HuH-7.5 (cell line): ENCODE results near the gene GSTM2.
A peak's percentile ranks its signal among the peaks of the same experiment; 100 is the strongest.

Experiments used
- DNase-seq: peaks from one replicate; pipeline ENCODE4 v3.0.0; 2011; ENCODE audit warnings: low spot score

Gene GSTM2

DNA sequence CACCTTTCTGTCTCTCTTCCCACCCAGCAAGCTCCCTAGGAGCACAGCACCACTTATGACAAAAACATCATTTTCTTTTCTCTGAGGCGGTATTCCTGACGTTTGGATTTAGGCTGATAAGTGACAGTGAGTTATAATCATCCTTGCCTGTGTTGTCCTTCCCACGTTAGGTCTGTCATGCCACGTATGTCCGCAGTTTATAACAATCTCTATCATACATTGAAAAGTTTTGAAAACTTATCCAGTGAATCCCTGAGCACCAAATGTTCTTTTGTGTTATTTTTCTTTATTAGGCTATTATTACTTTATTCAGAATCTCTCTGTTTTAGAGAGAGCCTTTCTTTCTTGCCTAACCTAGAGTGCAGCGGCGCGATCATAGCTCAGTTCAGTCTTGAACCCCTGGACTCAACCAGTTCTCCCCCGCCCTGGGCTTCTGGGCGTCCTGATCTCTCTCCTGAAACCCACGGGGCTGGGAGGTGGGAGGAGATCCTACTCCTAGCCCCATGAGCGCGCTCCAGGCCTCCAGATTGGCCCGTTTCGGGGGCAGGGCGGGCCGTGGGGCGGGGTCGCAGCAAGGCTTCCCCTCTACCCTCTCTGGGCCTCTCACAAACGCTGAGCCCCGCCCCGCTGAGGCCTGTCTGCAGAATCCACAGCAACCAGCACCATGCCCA is at the start of gene GSTM2:
Gene GSTM2, plus strand, starts transcription at position 606 of the 671 bp plus-strand sequence. Its CDS starts 59 bp downstream, at position 665.
- peak; percentile 76 for DNase-seq

DNA sequence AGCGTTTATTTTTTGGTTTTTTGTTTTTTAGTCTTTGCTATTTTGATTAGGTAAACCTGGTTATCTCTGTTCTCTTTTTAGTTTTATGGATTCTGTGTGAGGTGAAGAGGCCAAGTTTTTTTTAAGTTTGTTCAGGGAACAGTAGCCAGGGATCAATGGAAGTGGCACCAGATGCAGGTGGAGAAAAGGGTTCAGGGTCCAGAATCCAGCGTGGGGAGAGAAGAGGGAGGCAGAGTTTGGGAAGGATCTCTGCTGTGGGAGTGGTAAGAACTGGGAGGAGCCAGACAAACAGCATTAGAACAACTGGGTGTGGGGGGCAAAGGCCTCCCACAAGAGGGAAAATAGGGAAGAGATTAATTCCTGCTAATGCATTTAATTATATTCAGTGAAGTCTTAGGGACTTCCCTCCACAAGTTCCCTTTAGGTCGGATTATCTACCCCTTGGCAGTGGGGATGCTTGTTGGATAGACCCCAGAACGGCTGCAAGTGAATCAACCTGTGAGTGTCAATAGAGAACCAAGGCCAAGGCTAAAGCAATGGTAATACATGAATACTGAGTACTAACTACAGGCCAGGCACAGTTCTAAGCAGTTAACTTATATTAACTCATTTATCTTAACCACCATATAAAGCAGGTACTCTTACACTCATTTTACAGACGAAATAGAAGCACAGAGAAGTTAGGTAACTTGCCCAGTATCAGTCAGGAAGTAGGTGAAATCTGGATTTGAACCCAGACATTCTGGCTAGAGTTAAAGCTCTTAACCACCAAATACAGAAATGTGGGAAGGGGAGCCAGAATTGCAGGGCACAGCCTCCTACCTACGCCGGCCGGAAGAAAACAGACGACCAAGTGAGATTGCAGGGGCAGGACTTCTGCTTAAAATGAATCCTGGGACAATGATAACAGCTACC is 48.9 kb upstream of the GSTM2 start:
- peak; percentile 63 for DNase-seq

DNA sequence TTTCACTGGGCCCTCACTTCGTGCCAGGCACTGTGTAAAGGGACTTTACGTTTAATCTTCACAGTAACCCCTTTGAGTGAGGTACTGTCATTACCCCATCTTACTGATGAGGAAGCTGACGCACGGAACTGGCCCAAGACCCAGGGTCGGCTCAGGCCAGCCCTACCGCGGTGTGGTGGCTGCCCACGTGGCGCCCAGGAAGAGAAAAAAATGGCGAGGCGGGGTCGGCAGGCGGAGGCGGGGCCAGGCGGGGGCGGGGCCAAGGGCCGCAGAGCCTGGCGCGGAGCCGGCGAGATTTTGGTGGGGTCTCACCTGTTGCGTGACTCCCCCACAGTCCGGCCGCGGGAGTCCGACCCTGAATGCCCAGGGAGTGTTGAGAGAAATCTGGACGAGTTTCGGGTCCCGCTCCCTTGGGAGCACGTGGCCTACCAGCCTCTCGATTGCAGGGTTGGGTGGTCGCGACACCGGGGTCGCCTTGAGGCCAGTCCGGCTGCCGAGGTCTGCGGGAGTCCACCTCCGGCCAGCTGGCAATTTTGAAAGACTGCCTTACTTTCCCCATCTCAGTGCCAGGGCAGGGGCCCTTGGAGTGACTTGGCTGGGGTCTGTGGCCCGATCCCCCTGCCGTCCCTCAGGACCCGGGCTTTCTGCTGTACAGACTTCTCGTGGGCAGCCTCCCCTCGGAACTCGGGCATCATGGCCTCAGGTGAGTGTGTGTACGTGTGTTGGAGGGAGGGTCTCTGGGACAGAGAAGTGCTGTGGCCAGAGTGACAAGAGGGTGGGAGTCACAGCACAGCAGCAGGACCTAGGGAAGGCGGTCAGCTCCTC is 48.1 kb upstream of the GSTM2 start, which contains the start of the genes AMPD2 and GNAT2:
Gene AMPD2, plus strand, starts transcription at position 262 of the 825 bp plus-strand sequence. CDS start 1,339 bp downstream, outside the sequence.
Gene GNAT2, minus strand, starts transcription at position 41 of the 825 bp plus-strand sequence. CDS start 6,746 bp downstream, outside the sequence.
- peak; percentile 77 for DNase-seq

DNA sequence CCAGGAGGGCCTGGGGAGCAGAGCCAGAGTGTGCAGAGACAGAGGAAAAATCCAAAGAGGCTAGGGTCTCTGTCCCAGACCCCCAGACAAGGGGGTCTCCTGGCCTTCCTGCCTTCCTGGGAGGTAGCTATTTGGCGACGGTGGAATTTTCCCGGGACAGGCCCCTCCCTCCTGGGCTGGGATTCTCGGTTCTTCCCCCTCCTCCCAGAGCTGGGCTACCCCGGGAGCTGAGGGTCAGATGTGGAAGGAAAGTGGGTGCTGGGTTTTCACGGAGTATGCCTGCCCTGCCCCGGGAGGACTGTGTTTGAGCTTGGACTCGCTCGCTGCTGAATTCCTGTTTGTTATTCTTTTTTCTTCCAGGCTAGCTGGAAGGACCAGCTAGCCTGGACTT is 47.5 kb upstream of the GSTM2 start:
- DNase-seq, result peak; percentile 73

DNA sequence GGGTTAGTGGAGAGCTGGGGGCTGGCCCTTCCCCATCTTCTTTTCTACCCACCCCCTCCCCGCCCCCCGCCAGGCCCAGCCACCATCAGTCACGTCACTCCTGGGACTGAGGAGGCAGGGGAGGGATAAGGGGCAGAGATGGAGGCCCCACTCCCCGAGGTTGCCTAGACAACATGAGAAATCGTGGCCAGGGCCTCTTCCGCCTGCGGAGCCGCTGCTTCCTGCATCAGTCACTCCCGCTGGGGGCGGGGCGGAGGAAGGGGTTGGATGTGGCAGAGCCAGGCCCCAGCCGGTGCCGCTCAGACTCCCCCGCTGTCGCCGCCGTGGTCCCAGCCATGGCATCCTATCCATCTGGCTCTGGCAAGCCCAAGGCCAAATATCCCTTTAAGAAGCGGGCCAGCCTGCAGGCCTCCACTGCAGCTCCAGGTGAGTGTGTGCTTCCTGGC is 47.0 kb upstream of the GSTM2 start:
- peak; percentile 95 for DNase-seq

DNA sequence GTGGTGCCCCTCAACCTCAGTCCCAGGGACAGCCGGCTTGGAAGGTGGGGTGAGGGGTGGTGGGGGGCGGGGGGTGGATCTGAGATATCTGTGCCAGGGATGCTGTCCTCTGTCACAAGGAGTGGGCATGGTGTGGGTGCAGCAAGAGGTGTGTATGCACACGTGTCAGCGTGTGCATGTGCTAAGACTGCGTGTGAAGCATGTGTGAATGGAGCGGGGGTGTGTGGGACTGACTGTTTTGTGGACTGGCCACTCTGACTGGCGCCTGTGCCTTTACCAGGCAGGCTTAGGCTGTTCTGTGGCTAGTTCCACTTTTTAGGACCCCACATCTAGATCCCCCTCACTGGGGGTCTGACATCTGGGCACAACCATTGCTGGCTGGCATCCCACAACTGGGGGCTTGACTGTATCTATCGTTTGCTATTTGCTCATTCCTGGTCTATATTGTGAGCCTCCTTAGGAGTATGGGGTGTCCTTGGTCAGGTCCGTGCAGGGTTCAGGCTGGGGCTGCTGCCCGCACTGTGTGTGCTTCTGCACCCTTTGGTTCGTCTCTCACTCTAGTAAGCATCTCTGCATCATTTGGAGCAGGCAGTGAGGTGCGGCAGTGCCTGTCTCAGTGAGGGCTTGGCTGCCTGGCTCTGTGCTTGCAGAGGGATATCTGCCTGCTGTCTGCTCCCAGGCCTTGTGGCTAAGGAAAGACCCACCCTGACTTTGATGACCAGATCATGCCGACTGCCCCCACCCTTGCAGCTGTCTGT is 46.3 kb upstream of the GSTM2 start:
- no peak for DNase-seq

DNA sequence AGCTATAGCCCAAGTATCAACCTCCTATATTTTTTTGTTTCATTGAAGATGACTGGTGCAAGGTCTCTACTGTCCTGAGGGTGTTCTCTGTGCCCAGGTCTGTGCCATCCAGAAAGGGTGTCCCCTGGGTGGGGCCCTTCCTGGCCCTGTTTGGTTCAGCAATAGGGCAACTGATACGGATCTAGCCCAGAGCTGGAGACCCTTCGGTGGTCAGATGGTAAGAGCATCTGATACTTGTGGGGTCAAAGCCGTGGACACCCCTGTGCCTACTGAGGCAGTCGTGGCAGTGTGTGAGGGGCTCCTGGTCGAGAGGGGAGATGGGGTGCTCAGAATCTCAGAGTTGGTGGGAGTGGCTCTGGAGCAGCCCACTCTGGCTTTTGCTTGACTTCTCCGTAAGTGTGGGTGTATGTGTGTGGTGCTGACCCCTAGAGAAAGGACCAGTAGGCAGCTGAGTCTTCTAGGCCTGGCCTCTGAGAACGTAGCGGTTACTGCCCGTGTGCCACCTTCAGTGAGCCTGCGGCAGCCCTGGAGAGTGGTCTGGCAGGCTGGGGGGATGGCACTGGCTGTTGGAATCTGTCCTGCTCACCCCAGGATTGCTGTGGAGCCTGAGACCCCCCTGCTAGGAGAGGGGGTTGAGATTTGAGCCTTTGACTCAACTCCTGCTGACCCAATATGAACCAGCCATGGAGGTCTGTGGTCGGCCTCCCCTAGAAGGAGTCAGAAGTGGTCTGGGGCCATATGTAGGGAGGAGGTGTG is 45.5 kb upstream of the GSTM2 start:
- DNase-seq, result no peak

DNA sequence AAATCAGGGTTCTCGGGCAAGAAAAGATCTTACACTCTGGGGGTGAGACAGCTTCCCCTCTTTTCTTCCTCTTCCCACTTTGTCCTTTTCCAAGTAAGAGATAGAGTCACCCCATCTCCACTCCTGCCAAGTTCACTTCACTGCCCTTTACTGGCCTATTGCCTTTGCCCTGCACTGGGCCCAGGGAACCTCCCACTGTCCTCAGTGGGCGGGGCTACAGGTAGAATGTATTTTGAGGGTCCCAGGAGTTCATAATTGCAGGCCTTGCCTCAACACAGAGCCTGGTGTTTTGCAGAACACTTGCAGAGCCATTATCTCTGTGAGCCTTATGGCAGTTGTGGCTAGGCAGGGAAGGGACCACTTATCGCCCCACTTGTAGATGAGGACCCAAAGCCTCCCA is 45.0 kb upstream of the GSTM2 start:
- no peak for DNase-seq

DNA sequence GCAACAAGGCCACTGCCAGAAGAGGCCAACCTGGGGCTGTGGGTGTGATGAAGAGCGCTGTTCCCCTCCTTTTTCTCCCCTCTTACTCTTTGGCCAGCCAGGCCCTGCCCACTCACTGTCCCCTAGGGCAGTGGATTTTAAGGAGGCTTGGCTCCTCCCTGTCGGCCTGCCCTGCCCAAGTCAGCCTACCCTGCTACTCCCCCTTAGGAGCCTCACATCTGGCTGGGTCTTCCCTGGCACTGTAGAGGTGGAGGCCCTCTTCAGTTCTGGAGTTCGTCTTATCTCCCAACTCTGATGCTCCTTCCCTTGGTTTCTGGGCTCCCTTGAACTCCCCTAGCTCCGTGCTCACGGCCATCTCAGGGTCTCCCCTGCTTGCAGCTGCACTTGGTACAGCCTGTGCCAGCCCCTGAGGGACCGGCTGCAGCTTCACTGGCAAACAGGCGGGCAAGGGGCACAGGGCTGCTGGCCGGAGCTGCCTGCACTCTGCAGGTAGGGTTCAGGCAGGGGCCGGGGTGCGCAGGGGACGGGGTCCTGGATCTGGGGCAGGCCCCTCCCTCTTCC is 44.2 kb upstream of the GSTM2 start:
- no peak for DNase-seq

DNA sequence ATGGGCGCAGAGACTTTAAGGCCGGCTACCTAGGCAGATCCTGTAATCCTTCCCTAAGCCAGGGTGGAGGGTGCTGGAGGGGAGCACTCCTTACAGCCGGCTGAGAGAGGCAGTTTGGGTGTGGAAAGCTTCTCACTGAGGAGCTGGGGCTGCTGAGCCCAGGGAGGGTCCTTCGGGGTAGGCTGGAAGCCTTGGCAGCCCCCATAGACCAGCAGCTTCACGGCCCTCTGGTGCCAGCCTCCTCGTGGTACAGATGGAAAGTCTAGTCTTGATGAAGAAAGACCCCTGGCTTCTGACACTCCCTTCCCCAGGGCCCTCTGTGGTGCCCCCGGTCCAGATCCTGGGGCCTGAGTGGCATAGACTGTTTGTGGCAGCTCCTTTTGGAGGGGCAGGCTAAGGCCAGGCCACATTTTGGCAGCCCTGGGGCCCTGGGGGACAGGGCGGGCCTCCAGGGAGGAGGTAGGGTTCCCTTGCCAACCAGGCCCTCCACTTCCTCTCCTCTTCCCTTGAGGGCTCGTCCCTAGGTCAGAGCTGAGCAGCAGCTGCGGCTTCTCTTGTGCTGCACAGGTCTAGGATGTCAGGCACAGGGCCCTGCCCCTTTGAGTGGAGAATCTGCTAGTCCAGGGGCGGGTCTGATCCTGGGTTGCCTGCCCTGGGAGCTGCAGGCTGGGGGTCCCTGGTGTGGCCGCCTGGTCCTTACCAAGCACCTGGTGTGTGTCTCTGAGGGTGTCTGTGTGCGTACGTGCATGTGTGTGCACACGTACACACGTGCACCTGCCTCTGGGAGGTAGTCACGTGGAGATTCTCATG is 43.5 kb upstream of the GSTM2 start:
- no peak for DNase-seq

DNA sequence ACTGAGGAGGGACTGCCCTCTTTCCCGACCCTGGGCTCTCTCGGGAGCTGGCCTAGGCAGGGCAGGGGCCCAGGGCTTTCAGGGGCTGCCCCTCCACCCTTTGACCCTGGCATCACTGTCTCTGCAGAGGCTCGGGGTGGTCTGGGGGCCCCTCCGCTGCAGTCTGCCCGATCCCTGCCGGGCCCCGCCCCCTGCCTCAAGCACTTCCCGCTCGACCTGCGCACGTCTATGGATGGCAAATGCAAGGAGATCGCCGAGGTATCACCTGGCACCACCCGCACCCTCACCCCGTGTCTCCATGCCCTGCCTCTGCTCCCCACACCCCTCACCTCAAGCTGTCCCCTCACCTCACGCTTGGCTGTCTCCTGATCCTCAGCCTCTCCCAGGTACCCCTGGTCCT is 42.7 kb upstream of the GSTM2 start:
- no peak for DNase-seq

DNA sequence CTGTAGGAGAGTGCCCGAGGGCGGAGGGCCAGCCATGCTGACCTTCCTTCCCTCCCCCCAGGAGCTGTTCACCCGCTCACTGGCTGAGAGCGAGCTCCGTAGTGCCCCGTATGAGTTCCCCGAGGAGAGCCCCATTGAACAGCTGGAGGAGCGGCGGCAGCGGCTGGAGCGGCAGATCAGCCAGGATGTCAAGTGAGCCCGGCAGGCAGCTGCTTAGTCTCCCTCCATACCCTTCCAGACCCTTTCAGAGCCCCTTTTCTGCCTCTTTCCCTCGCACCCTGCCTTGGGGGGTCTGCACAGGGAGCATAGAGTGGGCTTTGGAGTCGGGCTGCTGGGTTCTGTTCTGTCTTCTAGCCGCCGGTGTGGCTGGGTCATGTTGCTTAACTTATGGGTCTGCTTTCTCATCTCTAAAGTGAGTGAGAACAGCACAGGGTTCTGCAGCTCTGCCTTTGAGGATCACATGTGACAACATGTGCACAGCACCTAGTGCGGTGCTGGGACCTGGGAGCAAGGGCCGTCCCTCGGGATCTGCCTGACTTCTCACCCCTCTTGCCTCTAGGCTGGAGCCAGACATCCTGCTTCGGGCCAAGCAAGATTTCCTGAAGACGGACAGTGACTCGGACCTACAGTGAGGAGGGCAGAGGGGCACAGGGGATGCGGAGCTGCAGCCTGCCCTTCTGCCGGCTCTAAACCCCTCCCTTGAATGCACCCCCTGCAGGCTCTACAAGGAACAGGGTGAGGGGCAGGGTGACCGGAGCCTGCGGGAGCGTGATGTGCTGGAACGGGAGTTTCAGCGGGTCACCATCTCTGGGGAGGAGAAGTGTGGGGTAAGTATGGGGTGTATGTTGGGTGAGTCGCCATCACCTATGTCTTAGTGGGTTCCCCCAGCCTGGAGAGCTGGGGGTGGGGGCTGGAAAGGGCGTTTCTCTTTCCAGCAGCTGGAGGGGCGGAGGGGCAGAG is 42.0 kb upstream of the GSTM2 start:
- no peak for DNase-seq

DNA sequence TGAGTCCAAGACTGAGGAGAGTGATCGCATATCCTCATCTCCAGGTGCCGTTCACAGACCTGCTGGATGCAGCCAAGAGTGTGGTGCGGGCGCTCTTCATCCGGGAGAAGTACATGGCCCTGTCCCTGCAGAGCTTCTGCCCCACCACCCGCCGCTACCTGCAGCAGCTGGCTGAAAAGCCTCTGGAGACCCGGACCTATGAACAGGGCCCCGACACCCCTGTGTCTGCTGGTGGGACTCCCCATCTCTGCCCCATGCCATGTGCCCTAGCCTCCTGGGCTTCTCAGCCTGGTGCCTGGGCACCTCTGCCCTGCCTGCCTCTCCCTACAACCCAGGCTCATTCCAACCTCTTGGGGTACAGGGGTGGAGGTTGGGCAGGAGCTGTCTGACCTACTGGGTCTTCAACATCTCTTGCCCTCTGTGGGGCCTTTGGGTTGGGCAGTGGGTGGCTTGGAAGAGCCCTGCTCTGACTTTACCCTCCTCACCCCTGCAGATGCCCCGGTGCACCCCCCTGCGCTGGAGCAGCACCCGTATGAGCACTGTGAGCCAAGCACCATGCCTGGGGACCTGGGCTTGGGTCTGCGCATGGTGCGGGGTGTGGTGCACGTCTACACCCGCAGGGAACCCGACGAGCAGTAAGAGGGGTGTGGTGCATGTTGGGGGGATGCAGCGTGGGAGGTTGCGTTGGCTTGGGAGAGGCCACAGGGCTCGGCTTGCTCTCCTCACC is 41.0 kb upstream of the GSTM2 start:
- no peak for DNase-seq

DNA sequence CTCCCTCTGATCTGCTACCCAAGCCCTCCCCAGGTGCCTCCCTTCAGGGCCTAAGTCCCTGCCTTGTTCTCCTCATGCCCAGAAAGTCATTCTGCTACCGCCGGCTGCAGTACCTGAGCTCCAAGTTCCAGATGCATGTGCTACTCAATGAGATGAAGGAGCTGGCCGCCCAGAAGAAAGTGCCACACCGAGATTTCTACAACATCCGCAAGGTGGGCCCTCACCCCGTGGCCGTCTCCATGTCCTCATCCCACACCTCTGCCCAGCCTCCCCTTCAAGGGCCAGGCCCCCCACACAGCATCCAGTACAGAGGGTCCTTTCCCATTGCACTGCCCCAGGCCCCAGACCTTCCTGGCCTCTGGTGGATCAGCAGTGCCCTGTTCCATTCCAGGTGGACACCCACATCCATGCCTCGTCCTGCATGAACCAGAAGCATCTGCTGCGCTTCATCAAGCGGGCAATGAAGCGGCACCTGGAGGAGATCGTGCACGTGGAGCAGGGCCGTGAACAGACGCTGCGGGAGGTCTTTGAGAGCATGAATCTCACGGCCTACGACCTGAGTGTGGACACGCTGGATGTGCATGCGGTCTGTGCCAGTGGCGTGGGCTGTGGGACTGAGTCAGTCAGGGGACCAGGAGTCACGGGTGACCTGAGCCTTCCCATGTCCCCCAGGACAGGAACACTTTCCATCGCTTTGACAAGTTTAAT is 40.0 kb upstream of the GSTM2 start:
- no peak for DNase-seq

DNA sequence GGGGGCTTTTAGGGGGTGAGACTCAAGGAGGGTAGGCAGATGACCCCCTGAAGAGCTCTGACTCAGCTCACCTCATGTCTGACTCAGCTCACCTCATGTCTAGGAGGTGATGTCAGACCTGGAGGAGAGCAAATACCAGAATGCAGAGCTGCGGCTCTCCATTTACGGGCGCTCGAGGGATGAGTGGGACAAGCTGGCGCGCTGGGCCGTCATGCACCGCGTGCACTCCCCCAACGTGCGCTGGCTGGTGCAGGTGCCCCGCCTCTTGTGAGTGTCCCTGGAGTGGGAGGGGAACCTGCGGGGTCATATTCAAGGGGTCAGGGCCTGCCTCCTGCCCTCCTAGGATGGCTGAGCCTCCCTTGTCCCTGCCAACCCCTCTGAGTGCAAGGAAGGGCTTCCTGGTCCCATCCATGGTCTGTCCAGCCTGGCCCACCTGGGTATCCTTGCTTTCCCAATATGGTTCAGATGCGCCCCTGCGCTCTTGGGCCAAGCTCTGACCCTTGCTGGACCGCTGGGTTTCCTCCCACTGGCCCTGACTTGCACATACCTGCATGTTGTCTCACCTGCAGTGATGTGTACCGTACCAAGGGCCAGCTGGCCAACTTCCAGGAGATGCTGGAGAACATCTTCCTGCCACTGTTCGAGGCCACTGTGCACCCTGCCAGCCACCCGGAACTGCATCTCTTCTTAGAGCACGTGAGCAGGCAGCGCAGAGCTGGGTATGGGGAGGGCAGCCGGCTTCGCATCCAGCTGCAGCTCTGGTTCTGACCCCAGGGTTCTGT is 39.1 kb upstream of the GSTM2 start:
- no peak for DNase-seq
